Measurements from ENCODE around the gene SLC6A6.

SLC6A6 gene

DNA sequence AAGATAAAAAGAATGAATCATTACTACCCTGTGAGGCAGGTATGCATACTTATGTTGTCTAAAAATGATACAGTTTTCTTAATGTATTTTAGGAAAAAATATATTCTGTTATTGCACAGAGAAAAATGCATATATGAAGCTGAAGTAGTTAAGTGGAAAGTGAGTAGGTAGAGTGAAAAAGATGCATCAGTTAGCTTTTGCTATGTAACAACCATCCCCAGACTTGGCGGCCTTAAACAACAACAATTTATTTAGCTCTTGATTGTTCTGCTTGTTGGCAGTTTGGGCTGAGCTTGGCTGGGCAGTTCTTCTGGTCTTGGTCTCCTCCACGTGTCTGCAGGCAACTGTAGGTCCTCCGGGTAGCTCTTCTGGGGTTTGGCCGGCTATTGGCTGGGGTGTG, 45.7 kb downstream of the SLC6A6 start:
- Histone ChIP-seq H3K27me3 (replicated peaks; ENCODE audit: insufficient read depth, low read length) (no peaks in the 10 kb centered on the region), H3K36me3 (replicated peaks; ENCODE audit: insufficient read depth, low read length) (no peaks in the 10 kb centered on the region), H3K79me2 (ENCODE audit: low read length) (no peaks in the 10 kb centered on the region), H3K27ac (ENCODE audit: low read length) (no peak overlapping the region), H3K9ac (ENCODE audit: low read length) (no peak overlapping the region), H2AFZ (ENCODE audit: low read length) (no peak overlapping the region), H3K4me1 (ENCODE audit: low read length) (no peaks in the 10 kb centered on the region), H3K9me2 (replicated peaks; ENCODE audit: insufficient read depth, low read length) (no peaks in the 10 kb centered on the region), H3K4me3 (ENCODE audit: low read length) (no peak overlapping the region), H3F3A (ENCODE audit: insufficient read depth, low read length) (no peaks in the 10 kb centered on the region), H4K20me1 (ENCODE audit: insufficient read depth, low read length) (no peaks in the 10 kb centered on the region), H3K9me3 (replicated peaks; ENCODE audit: insufficient read depth, low read length) (no peaks in the 10 kb centered on the region), H3K4me2 (ENCODE audit: low read depth, low read length) (no peak overlapping the region)
- DNase-seq: no peak
- TF ChIP-seq EZH2phosphoT487 (IDR thresholded peaks at IDR 0.05; ENCODE audit: low read length): no peak
- no peak for TF ChIP-seq EZH2 (optimal IDR thresholded peaks at IDR 0.05; ENCODE audit: low read depth, low read length)
- TF ChIP-seq CTCF (IDR thresholded peaks at IDR 0.05; ENCODE audit: low read length): no peak

- H3F3A ChIP-seq (ENCODE audit: insufficient read depth, low read length): no peaks in the 10 kb centered on the region
- H3K9me3 ChIP-seq (replicated peaks; ENCODE audit: insufficient read depth, low read length): no peaks in the 10 kb centered on the region
- H3K9me2 ChIP-seq (replicated peaks; ENCODE audit: insufficient read depth, low read length): no peaks in the 10 kb centered on the region
- H3K4me1 ChIP-seq (ENCODE audit: low read length): no peaks in the 10 kb centered on the region
- H3K79me2 ChIP-seq (ENCODE audit: low read length): no peaks in the 10 kb centered on the region
- no peaks in the 10 kb centered on the region for H3K36me3 ChIP-seq (replicated peaks; ENCODE audit: insufficient read depth, low read length)
- no peaks in the 10 kb centered on the region for H4K20me1 ChIP-seq (ENCODE audit: insufficient read depth, low read length)
- TF ChIP-seq EZH2phosphoT487 (IDR thresholded peaks at IDR 0.05; ENCODE audit: low read length): no peak
- no peak for TF ChIP-seq CTCF (IDR thresholded peaks at IDR 0.05; ENCODE audit: low read length)
- TF ChIP-seq EZH2 (optimal IDR thresholded peaks at IDR 0.05; ENCODE audit: low read depth, low read length): no peak
- no peak overlapping the region for H3K27ac ChIP-seq (ENCODE audit: low read length)
- H3K9ac ChIP-seq (ENCODE audit: low read length): no peak overlapping the region
- no peak for DNase-seq
- H3K27me3 ChIP-seq (replicated peaks; ENCODE audit: insufficient read depth, low read length): no peaks in the 10 kb centered on the region
- no peak overlapping the region for H3K4me3 ChIP-seq (ENCODE audit: low read length)
- no peak overlapping the region for H3K4me2 ChIP-seq (ENCODE audit: low read depth, low read length)
- no peak overlapping the region for H2AFZ ChIP-seq (ENCODE audit: low read length)
These were observed 46.6 kb downstream of the SLC6A6 start for GRCh38 chr3:14448756-14449727.

DNA sequence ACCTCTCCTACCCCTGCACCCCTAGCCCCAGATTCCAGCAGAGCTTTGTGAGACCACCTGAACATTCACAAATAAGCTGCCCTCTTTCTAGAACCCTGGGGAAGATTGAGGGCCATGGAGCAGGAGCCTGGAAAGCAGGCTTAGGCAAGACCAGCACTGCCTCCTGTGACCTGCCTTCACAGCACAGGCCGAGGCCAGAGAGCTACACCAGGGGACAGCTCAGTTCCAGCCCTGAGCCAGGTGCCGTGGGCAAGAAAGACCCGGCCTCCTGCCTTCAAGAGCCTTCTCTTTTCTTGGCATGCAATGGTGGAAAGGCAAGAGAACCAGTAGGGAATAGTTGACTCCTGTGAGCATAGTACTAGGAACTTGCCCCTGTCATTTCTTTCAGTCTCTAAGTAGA, 48.1 kb downstream of the SLC6A6 start:
- no peak for TF ChIP-seq CTCF (IDR thresholded peaks at IDR 0.05; ENCODE audit: low read length)
- TF ChIP-seq EZH2phosphoT487 (IDR thresholded peaks at IDR 0.05; ENCODE audit: low read length): no peak
- no peak for TF ChIP-seq EZH2 (optimal IDR thresholded peaks at IDR 0.05; ENCODE audit: low read depth, low read length)
- DNase-seq: no peak
- Histone ChIP-seq H3K9ac (ENCODE audit: low read length) (no peak overlapping the region), H4K20me1 (ENCODE audit: insufficient read depth, low read length) (no peaks in the 10 kb centered on the region), H3K36me3 (replicated peaks; ENCODE audit: insufficient read depth, low read length) (no peaks in the 10 kb centered on the region), H2AFZ (ENCODE audit: low read length) (no peak overlapping the region), H3K27me3 (replicated peaks; ENCODE audit: insufficient read depth, low read length) (no peaks in the 10 kb centered on the region), H3K4me2 (ENCODE audit: low read depth, low read length) (no peak overlapping the region), H3K4me3 (ENCODE audit: low read length) (no peak overlapping the region), H3K4me1 (ENCODE audit: low read length) (no peaks in the 10 kb centered on the region), H3K27ac (ENCODE audit: low read length) (no peak overlapping the region), H3K9me2 (replicated peaks; ENCODE audit: insufficient read depth, low read length) (no peaks in the 10 kb centered on the region), H3K79me2 (ENCODE audit: low read length) (no peaks in the 10 kb centered on the region), H3K9me3 (replicated peaks; ENCODE audit: insufficient read depth, low read length) (no peaks in the 10 kb centered on the region), H3F3A (ENCODE audit: insufficient read depth, low read length) (no peaks in the 10 kb centered on the region)
